GM12865 (cell line): ENCODE data around the gene ADAMTS7.
"Not testable (repeated sequence)": the region's sequence is repeated elsewhere in the genome, so short reads cannot be mapped to it uniquely, and the experiment has no call there.

ENCODE experiments used
- DNase-seq: peaks from one replicate; pipeline ENCODE4 v3.0.0; 2010; ENCODE audit warnings: low read depth
- H3K4me3 ChIP-seq: 2 replicates; pipeline ENCODE4 v1.5.1; 2011; ENCODE audit warnings: mild to moderate bottlenecking, low read depth, low read length, control low read depth
- TF ChIP-seq, protein P1 (sequence below): IDR thresholded peaks from 2 replicates; pipeline ENCODE4 v1.5.1; 2011; ENCODE audit warnings: low read length, control low read depth, low read depth, inconsistent platforms; ENCODE audit not compliant: insufficient read depth; ENCODE audit errors: missing control alignments

The ADAMTS7 gene

GRCh38 chr15:78775472-78775871 lies 35.8 kb downstream of the ADAMTS7 start:
- DNase-seq: no peak
- TF ChIP-seq, protein P1, sequence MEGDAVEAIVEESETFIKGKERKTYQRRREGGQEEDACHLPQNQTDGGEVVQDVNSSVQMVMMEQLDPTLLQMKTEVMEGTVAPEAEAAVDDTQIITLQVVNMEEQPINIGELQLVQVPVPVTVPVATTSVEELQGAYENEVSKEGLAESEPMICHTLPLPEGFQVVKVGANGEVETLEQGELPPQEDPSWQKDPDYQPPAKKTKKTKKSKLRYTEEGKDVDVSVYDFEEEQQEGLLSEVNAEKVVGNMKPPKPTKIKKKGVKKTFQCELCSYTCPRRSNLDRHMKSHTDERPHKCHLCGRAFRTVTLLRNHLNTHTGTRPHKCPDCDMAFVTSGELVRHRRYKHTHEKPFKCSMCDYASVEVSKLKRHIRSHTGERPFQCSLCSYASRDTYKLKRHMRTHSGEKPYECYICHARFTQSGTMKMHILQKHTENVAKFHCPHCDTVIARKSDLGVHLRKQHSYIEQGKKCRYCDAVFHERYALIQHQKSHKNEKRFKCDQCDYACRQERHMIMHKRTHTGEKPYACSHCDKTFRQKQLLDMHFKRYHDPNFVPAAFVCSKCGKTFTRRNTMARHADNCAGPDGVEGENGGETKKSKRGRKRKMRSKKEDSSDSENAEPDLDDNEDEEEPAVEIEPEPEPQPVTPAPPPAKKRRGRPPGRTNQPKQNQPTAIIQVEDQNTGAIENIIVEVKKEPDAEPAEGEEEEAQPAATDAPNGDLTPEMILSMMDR: no peak

GRCh38 chr15:78774451-78774990 lies 36.7 kb downstream of the ADAMTS7 start:
- not testable (repeated sequence) for H3K4me3 ChIP-seq, DNase-seq

More at GRCh38 chr15:78775472-78775871, 35.8 kb downstream of the ADAMTS7 start:
- no peak overlapping the region for H3K4me3 ChIP-seq

- H3K4me3 ChIP-seq, DNase-seq: not testable (repeated sequence)
These were observed 37.4 kb downstream of the ADAMTS7 start for GRCh38 chr15:78773765-78774450.

DNA sequence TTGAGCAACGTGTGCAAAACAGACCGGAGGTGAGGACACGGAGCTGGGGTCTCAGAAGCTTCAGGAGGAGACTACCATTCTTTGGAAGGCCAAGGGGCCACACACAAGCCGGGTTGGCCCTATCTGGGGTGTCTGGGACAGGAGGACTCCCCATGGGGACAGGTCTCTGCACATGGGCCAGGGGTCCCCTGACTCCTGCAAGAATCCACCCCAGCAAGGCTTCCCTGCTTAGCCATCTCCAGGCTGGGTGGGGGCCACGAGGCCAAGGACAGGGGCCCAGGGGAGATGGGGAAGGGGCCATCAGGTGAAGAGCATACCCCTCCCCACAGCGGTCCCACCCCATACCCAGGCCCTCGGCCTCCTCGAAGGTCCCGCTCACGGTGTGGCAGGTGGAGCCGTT lies 38.5 kb downstream of the ADAMTS7 start:
- H3K4me3 ChIP-seq: no peak overlapping the region
- TF ChIP-seq, protein P1: no peak
- no peak for DNase-seq

GRCh38 chr15:78771436-78772000 lies 39.7 kb downstream of the ADAMTS7 start:
- H3K4me3 ChIP-seq, DNase-seq: not testable (repeated sequence)

DNA sequence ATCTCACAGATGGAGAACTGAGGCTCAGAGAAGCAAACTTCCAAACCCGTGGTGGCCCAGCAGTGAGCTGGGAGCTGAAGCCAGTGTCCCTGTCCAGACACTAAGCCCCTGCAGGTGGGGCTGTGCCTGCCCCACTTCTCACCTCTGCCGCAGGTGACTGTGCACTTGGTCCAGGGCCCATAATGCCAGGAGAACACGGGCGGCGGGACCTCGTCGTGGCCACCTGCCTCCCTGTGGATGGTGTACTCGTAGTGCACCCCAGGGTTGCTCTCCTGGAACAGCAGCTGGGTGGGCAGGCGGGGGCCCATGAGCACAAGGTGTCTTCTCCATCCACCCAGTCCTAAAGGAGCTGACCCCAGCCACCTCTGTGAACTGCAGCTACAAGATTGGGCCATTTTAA lies 40.2 kb downstream of the ADAMTS7 start:
- not testable (repeated sequence) for DNase-seq, H3K4me3 ChIP-seq

DNA sequence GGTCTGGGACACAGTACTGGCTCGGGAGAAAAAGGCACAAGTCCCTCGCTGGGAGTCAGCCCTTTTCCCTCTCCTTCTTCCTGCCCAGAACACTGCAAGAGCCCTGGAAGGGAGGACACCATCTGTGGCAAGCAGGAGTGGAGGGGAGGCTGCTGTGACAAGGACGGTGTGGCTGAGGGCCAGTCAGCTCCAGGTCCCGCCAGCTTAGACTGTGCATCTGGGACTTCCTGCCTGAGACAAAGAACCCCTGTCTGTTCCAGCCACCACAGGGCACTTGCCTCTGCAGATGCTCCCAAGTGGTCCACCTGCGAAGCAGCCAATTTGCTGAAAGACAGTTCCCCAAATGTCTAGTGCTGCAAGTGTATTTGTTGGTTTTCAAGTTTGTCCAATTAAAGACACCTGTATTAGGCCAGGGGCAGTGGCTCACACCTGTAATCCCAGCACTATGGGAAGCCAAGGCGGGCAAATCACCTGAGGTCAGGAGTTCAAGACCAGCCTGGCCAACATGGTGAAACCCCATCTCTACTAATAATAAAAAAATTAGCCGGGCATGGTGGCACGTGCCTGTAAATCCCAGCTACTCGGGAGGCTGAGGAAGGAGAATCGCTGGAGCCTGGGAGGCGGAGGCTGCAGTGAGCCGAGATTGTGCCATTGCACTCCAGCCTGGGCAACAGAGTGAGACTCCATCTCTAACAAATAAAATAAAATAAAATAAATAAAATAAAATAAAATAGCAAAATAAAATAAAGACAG lies 41.6 kb downstream of the ADAMTS7 start:
- H3K4me3 ChIP-seq, DNase-seq: not testable (repeated sequence)

GRCh38 chr15:78768531-78769408 lies 42.5 kb downstream of the ADAMTS7 start:
- DNase-seq: no peak
- TF ChIP-seq, protein P1: no peak
- H3K4me3 ChIP-seq: no peak overlapping the region

DNA sequence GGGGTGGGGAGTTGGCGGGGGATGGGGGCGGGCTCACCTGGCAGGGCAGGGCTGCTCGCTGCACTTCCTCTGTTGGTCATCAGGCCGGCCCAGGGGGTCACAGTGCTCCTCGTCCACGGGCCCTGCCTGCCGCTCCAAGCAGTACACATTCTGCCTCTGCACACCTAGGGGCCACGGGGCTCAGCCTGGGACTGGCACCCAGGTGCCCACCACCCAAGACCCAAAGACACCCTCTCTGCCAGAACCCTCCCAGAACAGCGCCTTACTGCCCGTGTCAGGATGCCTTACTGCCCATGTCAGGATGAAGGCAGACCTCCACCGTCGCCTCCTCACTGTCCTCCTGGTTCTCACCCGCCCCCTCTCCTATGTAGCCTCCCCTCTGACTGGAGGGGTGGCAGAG lies 43.2 kb downstream of the ADAMTS7 start:
- no peak overlapping the region for H3K4me3 ChIP-seq
- DNase-seq: no peak
- TF ChIP-seq, protein P1: no peak
